ENCODE measurements around the gene FLT3LG.

FLT3LG gene

DNA sequence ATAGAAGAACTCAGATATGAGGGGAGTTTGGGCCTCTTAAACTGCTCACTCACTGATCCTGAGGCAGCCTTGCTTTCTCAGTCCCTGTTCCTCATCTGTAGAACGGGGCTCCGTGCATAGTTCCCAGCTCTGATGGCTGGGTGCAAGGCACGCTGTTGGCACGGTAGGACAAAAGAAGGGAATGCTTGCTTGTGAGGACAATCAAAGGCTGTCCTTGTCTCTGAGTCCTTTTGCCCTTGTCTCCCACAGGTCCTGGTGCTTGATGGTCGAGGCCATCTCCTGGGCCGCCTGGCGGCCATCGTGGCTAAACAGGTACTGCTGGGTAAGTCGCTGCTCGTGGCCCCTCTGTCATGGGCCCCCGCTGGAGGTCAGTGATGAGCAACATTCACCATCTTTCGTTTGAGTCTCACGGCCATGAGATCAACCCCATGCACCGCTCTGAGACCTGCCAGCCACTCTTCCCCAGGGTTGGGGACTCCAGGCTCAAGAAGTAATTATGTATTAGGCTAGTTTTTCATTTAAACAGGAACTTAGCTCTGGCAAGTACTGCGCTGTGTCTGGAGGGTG lies 15.7 kb downstream of the FLT3LG start:
- DNase-seq: no peak

DNA sequence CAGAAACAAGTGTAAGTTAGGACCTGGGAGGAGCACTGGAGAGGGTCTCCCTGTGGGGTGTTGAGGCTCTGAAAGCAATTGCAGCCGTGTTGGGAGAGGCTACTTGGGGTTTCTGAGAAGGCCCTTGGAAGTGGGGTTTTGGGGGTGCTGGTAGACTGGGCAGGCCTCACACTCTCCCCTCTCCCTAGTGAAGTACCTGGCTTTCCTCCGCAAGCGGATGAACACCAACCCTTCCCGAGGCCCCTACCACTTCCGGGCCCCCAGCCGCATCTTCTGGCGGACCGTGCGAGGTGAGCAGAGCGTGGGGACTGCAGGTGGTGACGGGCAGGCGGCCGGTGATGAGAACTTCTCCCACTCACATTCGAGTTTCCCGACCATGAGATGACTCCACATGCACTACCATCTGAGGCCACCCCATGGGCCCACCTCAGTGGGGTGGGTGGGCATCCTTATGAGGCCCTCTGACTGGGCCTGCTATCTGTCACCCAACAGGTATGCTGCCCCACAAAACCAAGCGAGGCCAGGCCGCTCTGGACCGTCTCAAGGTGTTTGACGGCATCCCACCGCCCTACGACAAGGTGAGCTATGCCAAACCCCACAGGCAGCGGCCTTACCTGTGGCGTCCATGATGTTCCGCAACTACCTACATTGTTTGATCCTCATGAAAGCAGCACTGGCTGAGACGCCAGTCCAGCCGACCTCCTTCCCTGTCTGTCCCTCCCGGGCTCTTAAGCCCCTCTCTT lies 16.4 kb downstream of the FLT3LG start:
- DNase-seq: no peak

DNA sequence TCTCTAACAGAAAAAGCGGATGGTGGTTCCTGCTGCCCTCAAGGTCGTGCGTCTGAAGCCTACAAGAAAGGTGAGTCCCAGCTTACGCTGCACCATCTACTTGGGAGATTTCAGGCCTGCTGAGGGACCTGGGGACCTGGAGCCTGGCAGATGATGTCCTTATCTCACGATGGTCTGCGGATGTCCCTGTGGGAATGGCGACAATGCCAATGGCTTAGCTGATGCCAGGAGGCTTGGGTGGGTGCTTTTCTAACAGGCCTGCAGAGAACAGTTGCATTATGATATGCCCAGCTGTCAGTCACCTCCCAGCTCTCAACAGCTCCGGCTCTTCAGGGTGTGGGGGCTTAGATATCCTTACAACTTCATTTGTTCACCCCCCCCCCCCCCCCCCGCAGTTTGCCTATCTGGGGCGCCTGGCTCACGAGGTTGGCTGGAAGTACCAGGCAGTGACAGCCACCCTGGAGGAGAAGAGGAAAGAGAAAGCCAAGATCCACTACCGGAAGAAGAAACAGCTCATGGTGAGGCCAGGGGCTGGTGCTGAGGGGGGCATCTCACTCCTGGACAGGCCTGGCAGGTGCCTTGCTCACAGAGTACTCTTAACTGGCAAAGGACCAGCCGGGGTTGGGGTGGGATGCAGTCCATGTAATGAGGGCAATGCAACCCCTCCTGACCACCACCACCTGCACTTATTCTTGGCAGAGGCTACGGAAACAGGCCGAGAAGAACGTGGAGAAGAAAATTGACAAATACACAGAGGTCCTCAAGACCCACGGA lies 17.2 kb downstream of the FLT3LG start:
- DNase-seq: no peak

DNA sequence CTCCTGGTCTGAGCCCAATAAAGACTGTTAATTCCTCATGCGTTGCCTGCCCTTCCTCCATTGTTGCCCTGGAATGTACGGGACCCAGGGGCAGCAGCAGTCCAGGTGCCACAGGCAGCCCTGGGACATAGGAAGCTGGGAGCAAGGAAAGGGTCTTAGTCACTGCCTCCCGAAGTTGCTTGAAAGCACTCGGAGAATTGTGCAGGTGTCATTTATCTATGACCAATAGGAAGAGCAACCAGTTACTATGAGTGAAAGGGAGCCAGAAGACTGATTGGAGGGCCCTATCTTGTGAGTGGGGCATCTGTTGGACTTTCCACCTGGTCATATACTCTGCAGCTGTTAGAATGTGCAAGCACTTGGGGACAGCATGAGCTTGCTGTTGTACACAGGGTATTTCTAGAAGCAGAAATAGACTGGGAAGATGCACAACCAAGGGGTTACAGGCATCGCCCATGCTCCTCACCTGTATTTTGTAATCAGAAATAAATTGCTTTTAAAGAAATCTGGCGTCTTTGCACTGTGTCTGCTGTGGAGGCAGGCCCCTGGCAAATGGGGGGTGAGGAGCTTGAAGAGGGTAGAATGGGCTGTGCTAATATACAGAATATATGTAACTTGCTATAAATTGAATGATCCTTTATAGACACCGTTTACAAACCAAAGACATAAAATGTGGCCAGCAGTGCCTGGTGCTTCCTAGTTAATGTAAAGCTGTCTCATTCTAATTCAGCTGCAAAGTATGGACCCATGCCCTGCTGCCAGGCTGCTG lies 18.0 kb downstream of the FLT3LG start:
- no peak for DNase-seq

DNA sequence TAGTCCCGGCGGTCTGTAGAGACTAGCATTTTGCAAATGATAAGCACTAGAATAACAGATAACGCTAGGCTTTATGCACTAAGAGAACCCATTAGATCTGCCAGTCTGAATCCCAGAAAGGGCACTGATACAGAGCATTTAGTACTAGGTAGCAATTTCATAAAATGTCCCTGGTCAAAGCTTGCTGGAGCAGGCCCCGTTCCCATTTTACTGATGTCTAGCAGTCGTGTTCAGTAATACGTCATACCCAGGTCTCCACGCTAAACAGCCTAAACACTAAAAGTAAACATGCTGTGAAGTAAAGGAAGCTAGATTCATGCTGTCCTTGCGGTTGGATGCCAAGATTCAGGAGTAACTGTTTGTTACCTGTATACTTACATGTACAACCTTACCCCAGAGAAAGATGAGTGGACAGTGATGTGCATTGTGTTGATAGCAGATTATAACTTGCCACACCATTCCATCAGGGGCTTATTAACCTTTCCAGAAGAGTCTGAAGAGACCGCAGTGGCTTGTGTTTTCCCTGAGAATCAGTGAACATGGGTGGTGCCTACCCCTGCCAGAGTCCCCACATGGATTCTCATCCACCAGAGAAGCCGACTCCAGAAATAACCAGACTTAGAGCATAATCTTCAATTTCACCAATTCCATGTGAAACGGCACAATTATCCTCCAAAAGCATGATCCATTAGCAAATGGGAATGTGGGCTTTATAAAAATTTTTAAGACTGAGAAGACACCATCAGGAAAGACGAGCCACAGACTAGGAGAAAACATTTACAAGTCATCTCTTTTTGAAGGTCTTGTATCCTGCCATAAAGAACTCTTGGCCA lies 18.8 kb downstream of the FLT3LG start:
- no peak for DNase-seq

DNA sequence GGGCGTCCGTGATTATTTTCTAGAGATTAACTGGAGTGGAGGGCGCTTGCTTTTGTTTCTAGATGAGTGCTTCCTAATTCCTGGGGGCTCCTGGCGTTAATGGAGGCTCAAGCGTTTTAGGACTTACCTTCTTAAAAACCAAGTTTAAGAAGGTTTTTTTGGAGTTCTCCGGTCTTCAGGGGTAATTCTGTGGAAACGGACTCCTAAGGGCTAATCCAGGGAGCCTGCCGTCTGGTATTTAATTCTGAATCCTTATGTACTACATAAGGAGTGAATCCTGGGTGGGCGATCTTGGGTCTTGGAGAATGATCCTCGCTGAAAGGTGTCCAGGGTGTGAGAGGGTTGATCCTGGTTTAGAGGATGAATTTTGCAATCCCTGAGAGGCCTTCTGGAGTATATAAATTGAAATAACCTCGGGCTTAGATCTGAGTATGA lies 22.6 kb downstream of the FLT3LG start:
- DNase-seq: no peak

DNA sequence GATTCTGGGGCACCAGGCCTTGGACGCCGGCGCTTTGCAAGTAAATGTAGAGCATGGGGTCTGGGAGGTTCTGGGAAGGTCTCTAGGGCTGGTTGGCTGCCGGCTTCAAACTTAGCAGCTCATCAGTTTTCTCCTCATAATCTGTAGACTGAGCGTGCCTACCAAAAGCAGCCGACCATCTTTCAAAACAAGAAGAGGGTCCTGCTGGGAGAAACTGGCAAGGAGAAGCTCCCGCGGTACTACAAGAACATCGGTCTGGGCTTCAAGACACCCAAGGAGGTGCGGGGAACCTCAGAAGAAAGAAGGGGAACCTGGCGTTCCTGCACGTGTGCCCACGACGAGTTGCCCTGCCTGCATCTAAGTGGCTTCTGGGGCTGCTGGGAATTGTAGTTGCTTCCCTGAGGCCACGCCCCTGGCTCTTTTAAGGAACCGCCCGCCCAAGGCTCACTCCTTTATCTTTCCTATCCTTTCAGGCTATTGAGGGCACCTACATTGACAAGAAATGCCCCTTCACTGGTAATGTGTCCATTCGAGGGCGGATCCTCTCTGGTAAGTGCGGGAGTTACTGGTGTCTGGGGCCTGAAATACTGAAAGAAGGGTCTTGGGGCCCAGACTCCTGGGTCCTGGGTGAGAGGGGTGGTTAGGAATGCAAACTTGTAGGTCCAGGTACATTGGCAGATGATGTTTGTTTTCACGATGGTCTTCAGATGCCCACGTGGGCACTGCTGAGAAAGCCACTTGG lies 23.2 kb downstream of the FLT3LG start:
- no peak for DNase-seq

DNA sequence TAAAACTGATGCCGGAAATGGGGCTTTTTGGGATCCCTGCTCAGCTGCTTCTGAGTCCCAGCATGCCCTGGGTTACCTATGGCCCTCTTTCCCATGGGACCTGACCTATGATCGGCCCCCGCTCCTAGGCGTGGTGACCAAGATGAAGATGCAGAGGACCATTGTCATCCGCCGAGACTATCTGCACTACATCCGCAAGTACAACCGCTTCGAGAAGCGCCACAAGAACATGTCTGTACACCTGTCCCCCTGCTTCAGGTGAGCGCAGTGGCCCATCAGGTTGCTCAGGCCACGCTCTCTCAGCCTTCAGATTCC lies 23.7 kb downstream of the FLT3LG start:
- DNase-seq: no peak

DNA sequence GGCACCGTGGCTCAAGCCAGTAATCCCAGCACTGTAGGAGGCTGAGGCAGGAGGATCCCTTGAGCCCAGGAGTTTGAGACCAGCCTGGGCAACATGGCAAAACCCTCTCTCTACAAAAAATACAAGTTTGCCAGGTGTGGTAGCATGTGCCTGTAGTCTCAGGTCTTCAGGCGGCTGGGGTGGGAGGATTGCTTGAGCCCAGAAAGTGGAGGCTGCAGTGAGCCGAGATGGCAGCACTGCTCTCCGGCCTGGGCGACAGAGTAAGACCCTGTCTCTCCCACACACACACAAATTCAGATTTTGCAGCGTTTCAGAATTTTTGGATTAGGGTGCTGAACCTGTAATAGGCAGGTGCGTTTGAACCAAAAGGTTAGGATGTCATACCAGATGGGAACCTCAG lies 24.5 kb downstream of the FLT3LG start:
- no peak for DNase-seq

DNA sequence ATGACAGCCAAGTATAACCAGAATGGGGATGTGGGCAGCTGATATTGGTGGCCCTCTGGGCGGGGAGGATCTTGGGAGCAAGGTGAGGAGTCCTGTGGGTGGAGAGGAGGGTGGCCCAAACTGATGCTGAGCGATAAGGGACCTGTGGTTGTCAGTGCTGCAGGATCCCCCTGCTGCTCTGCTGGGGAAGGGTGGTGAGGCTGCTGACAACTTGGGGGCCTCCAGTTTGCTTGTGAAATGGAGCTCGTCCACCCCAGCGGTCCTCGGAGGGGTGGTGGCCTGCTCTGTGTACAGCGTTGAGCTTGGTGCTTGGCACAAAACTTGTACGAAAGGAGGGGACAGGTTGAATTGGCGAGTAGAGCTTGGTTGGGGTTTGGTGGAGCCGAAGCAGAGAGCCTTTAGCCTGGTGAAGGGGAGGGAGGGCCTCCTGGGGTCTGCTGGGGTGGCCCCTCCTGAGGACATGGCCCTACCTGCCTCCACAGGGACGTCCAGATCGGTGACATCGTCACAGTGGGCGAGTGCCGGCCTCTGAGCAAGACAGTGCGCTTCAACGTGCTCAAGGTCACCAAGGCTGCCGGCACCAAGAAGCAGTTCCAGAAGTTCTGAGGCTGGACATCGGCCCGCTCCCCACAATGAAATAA lies 25.1 kb downstream of the FLT3LG start:
- no peak for DNase-seq

DNA sequence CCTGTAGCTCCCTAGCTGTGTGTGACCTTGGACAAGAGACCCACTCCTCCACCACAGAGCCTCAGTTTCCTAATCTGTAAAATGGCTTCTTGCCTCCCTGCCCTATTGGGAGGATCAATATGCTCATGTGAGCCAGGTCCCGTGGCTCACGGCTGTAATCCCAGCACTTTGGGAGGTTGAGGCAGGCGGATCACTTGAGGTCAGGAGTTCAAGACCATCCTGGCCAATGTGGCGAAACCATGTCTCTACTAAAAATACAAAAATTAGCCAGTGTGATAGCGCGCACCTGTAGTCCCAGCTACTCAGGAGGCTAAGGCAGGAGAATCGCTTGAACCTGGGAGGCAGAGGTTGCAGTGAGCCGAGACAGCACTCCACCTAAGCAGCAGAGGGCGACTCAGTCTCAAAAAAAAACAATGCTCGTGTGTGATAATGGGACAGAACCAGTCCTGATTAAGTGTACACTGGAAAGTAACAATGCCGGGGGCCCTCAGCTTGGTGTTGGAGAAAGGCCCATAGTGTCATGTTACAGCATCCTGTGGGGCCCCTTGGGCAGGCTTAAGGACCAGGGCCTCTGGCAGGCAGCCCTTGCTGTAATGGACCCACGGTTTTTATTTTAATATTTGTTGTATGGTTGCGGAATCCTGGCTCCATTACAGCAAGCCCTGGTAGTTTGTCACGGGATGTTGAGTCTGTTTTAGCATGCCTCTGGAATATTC lies 29.0 kb downstream of the FLT3LG start:
- no peak for DNase-seq

DNA sequence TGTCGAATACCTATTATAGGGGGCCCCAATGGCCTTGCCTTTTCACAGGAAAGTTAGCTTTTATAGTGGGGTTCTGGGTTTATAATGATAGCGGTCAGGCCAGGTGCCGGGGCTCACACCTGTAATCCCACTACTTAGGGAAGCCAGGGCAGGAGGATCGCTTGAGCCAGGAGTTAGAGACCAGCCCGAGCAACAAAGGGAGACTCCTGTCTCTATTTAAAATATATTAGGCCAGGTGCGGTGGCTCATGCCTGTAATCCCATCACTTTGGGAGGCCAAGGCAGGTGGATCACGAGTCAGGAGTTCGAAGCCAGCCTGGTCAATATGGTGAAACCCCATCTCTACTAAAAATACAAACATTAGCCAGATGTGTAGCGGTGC lies 29.6 kb downstream of the FLT3LG start:
- no peak for DNase-seq

DNA sequence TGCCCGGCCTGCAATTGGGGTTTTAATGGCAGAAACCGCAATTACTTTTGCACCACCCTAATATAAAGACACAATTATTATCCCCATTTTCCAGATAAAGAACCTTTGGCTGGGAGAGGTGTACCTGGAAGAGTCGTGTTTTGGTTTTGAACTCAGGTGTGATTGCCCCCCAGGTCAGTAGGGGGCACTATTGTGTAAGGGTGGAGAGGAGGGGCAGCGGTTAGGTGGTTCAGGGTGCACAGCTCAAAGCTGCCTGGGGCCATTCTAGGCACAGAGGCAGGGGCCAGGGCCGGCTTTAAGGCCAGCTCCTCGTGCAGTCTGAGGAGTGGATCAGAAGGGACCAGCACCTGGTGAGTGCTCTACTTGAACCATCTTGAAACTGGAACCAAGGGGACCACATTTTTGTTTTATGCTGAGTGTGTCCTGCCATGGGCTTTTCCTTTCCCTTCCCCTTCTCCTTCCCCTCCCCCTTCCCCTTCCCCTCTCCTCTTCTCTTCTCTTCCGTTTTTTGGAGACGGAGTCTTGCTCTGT lies 32.6 kb downstream of the FLT3LG start:
- DNase-seq: no peak

DNA sequence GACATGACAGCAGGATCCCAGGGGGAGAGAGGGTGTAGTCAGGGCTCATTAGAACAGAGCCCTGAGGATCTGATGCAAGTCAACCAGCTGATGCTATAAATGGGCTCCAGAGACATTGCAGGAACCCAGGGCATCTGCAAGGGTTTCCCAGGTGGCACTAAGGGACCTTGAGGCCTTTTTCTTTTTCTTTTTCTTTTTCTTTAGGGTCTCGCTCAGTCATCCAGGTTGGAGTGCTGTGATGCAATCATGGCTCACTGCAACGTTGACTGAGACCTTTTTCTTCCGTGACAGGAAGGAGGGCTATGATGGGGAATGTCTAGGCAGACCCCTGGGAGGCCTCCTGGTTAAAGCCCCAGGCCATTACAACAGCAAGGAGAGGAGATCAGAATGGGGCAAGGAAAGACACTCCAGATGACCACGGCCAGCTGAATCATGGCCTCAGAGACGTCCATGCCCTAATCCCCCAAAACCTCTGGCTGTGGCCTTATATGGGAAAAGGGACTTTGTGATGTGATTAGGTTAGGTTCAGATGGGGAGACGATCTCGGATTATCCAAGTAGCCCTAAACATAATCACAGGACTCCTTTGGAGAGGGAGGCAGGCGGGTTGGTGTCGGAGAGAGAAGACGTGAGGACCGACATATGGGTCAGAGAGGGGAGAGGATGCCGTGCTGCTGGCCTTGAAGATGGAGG lies 33.9 kb downstream of the FLT3LG start:
- no peak for DNase-seq

DNA sequence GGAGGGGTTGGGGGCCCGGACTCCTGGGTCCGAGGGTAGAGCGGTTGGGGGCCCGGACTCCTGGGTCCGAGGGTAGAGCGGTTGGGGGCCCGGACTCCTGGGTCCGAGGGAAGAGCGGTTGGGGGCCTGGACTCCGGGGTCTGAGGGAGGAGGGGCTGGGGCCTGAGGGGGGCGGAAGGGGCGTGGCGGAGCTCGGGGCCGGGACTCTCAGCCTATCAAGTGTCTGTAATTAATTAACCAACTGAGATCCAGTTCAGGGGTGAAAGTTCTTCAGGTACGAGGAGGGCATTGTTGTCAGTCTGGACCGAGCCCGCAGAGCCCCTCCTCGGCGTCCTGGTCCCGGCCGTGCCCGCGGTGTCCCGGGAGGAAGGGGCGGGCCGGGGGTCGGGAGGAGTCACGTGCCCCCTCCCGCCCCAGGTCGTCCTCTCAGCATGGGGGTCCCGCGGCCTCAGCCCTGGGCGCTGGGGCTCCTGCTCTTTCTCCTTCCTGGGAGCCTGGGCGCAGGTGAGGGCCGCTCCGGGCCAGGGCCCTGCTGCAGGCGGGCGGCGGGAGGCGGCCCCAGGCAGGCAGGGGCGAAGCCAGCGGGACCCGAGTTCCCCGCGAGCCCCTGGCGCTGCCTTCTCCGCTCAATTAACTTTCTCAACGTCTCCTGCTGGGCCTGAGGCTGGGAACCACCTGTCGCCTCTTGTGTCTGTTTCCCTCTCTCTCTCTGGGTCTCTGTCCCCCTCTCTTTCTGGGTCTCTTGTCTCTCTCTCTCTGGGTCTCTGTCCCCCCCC lies 39.1 kb downstream of the FLT3LG start:
- peak; percentile 64 for DNase-seq

DNA sequence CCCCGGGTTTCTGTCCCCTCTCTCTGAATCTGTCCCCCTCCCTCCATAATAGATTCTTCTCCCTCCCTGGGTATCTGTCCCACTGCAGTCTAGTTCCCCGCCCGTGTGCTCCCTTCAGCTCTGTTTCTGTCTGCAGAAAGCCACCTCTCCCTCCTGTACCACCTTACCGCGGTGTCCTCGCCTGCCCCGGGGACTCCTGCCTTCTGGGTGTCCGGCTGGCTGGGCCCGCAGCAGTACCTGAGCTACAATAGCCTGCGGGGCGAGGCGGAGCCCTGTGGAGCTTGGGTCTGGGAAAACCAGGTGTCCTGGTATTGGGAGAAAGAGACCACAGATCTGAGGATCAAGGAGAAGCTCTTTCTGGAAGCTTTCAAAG lies 39.7 kb downstream of the FLT3LG start:
- no peak for DNase-seq

DNA sequence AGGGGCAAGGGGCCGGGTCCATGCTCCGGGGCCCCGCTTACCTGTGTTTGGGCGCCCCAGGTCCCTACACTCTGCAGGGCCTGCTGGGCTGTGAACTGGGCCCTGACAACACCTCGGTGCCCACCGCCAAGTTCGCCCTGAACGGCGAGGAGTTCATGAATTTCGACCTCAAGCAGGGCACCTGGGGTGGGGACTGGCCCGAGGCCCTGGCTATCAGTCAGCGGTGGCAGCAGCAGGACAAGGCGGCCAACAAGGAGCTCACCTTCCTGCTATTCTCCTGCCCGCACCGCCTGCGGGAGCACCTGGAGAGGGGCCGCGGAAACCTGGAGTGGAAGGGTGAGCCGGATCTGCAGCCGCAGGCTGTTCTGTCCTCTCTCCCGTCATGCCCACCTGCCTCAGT lies 40.1 kb downstream of the FLT3LG start:
- DNase-seq: no peak

DNA sequence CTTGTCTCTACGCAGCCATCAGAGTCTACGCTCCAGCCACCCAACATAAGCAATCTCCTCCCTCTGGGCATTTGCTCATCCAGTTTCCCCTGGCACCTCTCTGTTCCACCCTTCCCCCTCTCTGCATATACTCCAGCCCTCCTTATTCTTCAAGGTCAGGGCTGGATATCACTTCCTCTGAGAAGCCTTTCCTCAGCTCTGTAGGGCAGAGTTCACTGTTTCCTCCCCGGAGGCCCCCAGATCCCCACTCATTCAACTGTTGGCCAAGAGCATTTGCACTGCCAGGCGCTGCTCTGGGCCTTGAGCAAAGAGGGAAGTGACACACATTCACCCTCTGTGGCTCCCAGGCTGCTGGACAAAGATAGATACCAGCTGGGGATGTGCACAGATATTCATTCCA lies 41.8 kb downstream of the FLT3LG start:
- no peak for DNase-seq

DNA sequence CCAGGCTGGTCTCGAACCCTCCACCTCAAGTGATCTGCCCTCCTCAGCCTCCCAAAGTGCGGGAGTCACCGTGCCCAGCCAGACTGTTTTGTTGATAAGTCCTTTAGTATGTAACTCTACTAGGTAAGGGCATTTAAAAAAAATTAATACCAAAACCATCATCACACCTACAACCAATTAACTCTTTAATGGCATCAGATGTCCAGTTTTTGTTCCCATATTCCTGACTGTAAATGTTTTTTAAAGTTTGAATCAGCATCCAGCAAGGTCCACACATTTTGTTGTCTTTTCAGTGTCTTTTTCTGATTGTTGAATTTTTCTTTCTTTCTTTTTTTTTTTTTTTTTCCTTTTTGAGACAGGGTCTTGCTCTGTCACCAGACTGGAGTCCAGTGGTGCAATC lies 44.0 kb downstream of the FLT3LG start:
- no peak for DNase-seq
